Coronary artery (tissue), 2 donors: ENCODE data around the gene DESI2.
"Not testable (repeated sequence)": the region's sequence is repeated elsewhere in the genome, so short reads cannot be mapped to it uniquely, and the experiment has no call there.

ENCODE experiments used
- DNase-seq: peaks from one replicate; pipeline ENCODE4 v3.0.0-alpha.2; 2017; ENCODE audit warnings: low spot score
- H3K27ac ChIP-seq, 2 donors: fragments of 200-600 bp; sonication (generic); one replicate each; pipeline ENCODE4 v1.5.1; 2016 to 2019
- H3K4me3 ChIP-seq: fragments of 200-600 bp; sonication (generic); 2 replicates; pipeline ENCODE4 v1.5.1; 2016; ENCODE audit warnings: mild to moderate bottlenecking, moderate library complexity
- TF ChIP-seq, protein P1 (sequence below): fragments of 200-600 bp; sonication (generic); IDR thresholded peaks from one replicate; pipeline ENCODE4 v1.5.1; 2019; ENCODE audit warnings: antibody characterized with exemption

The DESI2 gene

DNA sequence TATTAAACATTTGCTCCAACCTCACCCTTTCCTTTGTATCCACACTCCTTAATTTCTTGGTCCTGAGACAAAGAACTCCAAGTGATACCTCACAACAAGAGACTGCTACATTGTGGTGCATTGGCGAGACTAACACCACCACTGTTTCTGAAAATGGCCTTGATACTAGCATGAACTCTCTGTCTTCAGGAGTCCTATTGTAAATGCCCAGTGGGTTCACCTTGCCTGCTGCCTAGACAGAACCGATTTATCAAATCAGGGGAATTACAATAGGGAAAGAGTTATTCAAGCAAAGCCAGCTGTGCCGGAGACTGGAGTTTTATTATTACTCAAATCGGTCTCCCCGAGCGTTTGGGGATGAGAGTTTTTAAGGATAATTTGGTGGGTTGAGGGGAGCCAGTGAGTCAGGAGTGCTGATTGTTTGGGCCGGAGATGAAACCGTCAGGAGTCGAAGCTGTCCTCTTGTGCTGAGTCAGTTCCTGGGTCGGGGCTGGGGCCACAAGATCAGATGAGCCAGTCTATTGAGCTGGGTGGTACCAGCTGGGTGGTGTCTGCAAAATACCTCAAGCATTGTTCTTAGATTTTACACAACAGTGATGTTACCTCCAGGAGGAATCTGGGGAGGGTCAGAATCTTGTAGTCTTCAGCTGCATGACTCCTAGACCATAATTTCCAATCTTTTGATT, 83.1 kb downstream of the DESI2 start:
- H3K4me3 ChIP-seq, result no peak overlapping the region
- no peak overlapping the region for H3K27ac ChIP-seq
- no peak for DNase-seq
- TF ChIP-seq, protein P1, sequence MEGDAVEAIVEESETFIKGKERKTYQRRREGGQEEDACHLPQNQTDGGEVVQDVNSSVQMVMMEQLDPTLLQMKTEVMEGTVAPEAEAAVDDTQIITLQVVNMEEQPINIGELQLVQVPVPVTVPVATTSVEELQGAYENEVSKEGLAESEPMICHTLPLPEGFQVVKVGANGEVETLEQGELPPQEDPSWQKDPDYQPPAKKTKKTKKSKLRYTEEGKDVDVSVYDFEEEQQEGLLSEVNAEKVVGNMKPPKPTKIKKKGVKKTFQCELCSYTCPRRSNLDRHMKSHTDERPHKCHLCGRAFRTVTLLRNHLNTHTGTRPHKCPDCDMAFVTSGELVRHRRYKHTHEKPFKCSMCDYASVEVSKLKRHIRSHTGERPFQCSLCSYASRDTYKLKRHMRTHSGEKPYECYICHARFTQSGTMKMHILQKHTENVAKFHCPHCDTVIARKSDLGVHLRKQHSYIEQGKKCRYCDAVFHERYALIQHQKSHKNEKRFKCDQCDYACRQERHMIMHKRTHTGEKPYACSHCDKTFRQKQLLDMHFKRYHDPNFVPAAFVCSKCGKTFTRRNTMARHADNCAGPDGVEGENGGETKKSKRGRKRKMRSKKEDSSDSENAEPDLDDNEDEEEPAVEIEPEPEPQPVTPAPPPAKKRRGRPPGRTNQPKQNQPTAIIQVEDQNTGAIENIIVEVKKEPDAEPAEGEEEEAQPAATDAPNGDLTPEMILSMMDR, result no peak

DNA sequence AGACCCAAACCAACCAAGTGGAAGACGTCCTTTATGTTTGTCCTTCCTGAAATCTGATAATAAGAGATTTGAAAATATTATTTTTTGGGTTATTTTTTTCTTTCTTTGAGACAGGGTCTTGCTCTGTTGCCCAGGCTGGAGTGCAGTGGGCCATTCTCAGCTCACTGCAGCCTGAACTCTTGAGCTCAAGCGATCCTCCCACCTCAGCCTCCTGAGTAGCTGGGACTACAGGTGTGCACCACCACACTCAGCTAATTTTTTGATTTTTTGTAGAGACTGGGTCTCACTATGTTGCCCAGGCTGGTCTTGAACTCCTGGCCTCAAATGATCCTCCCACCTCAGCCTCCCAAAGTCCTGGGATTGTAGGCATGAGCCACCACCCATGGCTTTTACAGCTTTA, 86.2 kb downstream of the DESI2 start:
- not testable (repeated sequence) for DNase-seq, H3K27ac ChIP-seq

DNA sequence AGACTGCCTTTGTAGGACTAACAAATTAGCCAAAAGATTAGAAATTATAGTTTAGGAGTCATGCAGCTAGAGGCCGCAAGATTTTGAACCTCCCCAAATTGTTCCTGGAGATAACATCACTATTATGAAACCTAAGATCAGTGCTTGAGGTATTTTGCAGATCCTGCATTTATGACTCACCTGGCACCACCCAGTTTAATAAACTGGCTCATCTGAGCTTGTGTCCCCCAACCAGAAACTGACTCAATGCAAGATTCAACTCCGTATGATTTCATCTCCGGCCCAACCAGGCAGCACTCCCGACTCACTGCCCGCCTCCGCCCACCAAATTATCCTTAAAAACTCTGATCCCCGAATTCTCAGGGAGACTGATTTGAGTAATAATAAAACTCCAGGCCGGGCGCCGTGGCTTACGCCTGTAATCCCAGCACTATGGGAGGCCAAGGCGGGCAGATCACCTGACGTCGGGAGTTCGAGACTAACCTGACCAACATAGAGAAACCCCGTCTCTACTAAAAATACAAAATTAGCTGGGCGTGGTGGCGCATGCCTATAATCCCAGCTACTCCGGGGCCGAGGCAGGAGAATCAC, 87.2 kb downstream of the DESI2 start:
- not testable (repeated sequence) for DNase-seq, H3K4me3 ChIP-seq, H3K27ac ChIP-seq

More for the DNA sequence above, 86.2 kb downstream of the DESI2 start:
- not testable (repeated sequence) for H3K4me3 ChIP-seq

DNA sequence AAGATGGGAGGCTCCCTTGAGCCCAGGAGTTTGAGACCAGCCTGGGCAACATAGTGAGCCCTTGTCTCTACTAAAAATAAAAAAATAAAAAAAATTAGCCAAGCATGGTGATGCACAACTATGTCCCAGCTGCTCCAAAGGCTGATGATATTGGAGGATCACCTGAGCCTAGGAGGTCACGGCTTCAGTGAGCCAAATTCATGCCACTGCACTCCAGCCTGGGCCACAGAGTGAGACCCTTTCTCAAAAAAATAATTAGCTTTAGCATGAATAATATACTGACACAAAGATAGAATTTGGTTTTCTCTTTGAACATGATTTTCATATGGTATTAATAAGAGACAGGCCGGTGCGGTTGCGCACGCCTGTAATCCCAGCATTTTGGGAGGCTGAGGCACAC, 88.8 kb downstream of the DESI2 start:
- TF ChIP-seq, protein P1, result no peak
- H3K4me3 ChIP-seq, result no peak overlapping the region
- H3K27ac ChIP-seq, result no peak overlapping the region
- no peak for DNase-seq

DNA sequence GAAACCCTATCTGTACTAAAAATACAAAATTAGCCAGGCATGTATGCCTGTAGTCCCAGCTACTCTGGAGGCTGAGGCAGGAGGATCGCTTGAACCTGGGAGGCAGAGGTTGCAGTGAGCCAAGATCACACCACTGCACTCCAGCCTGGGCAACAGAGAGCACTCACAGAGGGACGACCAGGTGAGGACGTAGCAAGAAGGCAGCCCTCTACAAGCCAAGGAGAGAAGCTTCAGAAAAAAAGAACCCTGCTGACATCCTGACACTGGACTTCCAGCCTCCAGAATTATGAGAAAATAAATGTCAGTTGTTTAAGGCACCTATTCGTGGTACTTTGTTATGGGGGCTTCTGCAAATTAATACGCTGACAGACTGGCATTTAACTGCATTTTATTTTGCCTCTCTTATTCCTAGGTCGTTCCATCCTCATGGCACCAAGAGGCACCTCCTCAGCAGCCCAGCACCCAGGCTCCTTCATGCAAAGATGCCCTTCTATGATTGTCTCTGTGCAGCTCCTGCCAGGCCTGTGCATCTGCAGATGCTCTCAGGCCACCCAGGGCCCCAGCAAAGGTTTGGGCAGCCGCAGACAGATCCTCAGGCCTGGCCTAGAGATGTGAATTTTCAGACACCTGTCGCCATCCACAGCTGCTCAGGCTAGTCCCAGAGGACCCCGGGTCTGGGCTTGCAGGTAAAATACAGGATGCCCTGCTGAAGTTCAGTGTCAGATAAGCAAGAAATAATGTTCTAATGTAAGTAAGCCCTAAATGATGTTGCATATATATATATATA, 96.5 kb downstream of the DESI2 start:
- TF ChIP-seq, protein P1, result no peak
- DNase-seq, result no peak
- Histone ChIP-seq H3K4me3 (no peak overlapping the region), H3K27ac (no peak overlapping the region)

DNA sequence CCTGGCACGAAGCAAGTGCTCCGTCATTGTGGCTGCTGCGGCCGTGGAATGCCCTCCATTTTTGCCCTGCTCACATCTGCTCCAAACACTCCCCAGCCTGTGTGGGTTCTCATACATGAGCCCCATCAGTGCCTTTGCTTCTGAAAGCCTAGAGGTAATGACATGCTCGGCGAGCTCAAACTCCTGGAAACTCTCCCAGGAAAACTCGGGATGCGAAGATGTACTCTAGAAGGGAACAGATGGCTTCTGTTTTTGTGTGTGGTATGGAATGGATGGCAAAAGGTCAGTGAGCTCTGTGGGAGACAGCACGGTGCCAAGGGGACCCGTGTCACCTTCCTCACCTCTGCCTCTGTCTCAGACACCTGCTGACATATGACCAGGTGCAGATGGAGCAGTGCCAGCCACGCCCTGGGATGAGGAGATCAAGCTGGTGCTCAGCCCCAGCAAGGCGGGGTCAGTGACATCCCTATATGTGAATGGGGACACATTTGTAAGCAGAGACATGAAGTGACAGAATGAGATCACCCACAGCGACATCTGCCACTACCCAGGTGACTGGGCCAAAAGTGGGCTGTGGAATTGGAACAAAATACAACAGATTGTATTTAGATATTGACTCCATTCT, 98.5 kb downstream of the DESI2 start:
- H3K4me3 ChIP-seq, result no peak overlapping the region
- no peak overlapping the region for H3K27ac ChIP-seq
- TF ChIP-seq, protein P1, result no peak
- no peak for DNase-seq

DNA sequence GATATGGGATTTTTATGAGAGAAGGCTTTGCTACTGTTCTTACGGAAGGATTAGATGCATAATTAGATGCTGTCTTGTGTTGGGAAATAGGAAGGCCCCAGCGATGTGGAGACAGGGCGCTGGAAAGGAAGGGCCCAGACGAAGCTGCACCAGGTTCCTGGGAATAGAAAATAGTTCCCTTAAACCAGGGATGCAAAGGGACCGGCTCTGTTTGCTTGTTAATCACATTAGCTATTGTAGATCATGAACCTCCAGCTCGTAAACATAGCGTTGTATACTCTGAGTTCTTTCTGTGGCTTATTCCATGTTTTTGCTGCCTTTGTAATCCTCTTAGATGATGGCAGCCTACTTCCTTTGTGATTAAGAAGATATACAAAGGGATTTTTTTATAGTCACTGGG, 102.7 kb downstream of the DESI2 start:
- Histone ChIP-seq H3K27ac (no peak overlapping the region), H3K4me3 (no peak overlapping the region)
- TF ChIP-seq, protein P1, result no peak
- no peak for DNase-seq
